NCI-H345 (cell line): ENCODE results near the gene AFF4.
A peak's percentile ranks its signal among the peaks of the same experiment; 100 is the strongest.
"Not testable (repeated sequence)": the region's sequence is repeated elsewhere in the genome, so short reads cannot be mapped to it uniquely, and the experiment has no call there.

ENCODE experiments used
- DNase-seq: peaks from one replicate; lab custom pipeline; 2025; lab: John Stamatoyannopoulos, UW

Gene AFF4

GRCh38 chr5:132886064-132886823 is 77.2 kb downstream of the AFF4 start:
- DNase-seq, result no peak

- no peak for DNase-seq
Observed at GRCh38 chr5:132884548-132884947, 78.9 kb downstream of the AFF4 start.

- peak; percentile 41 for DNase-seq
Observed at GRCh38 chr5:132883261-132883834, 80.1 kb downstream of the AFF4 start.

- peak; percentile 53 for DNase-seq
Observed at GRCh38 chr5:132877938-132878337, 85.5 kb downstream of the AFF4 start.

- no peak for DNase-seq
Observed at GRCh38 chr5:132877466-132877865, 86.0 kb downstream of the AFF4 start.

- no peak for DNase-seq
Observed at GRCh38 chr5:132876020-132876759, 87.2 kb downstream of the AFF4 start.

GRCh38 chr5:132873930-132874271 is 89.5 kb downstream of the AFF4 start:
- no peak for DNase-seq

- no peak for DNase-seq
Observed at GRCh38 chr5:132873119-132873929, 90.1 kb downstream of the AFF4 start, which contains the start of gene LEAP2. TSS of gene LEAP2 (plus strand) at chr5:132873668. CDS start at chr5:132873695, 27 bp downstream.

- no peak for DNase-seq
Observed at GRCh38 chr5:132872788-132873118, 90.7 kb downstream of the AFF4 start.

GRCh38 chr5:132871459-132872284 is 91.8 kb downstream of the AFF4 start:
- DNase-seq, result no peak

- no peak for DNase-seq
Observed at GRCh38 chr5:132870801-132871200, 92.6 kb downstream of the AFF4 start.

- DNase-seq, result no peak
Observed at GRCh38 chr5:132868754-132869153, 94.7 kb downstream of the AFF4 start.

GRCh38 chr5:132867046-132867451 is 96.4 kb downstream of the AFF4 start:
- DNase-seq, result no peak

GRCh38 chr5:132866342-132867045 is 96.9 kb downstream of the AFF4 start, which contains the start of the genes GDF9 and UQCRQ:
TSS of gene GDF9 (minus strand) at chr5:132866469. CDS start at chr5:132864533, 1,936 bp downstream.
TSS of gene UQCRQ (plus strand) at chr5:132866642. CDS start at chr5:132866882, 240 bp downstream.
- DNase-seq, result peak; percentile 98

GRCh38 chr5:132865668-132866341 is 97.6 kb downstream of the AFF4 start:
- no peak for DNase-seq

GRCh38 chr5:132860742-132861141 is 102.7 kb downstream of the AFF4 start:
- no peak for DNase-seq

- no peak for DNase-seq
Observed at GRCh38 chr5:132859889-132860437, 103.5 kb downstream of the AFF4 start.

GRCh38 chr5:132856011-132856410 is 107.4 kb downstream of the AFF4 start:
- DNase-seq, result no peak

- not testable (repeated sequence) for DNase-seq
Observed at GRCh38 chr5:132854992-132855391, 108.4 kb downstream of the AFF4 start.

GRCh38 chr5:132854301-132854700 is 109.1 kb downstream of the AFF4 start:
- no peak for DNase-seq
